GM12872 (cell line): ENCODE data around the gene RHOF.

Experiments
- CTCF ChIP-seq: IDR thresholded peaks from 3 replicates; pipeline ENCODE4 v1.5.1; 2011; ENCODE audit warnings: low read depth, mild to moderate bottlenecking, low read length, moderate library complexity; ENCODE audit not compliant: insufficient read depth

Gene RHOF

GRCh38 chr12:121750507-121750955 lies 43.0 kb downstream of the RHOF start:
- no peak for TF ChIP-seq CTCF

GRCh38 chr12:121749267-121749666 lies 44.2 kb downstream of the RHOF start:
- no peak for TF ChIP-seq CTCF

DNA sequence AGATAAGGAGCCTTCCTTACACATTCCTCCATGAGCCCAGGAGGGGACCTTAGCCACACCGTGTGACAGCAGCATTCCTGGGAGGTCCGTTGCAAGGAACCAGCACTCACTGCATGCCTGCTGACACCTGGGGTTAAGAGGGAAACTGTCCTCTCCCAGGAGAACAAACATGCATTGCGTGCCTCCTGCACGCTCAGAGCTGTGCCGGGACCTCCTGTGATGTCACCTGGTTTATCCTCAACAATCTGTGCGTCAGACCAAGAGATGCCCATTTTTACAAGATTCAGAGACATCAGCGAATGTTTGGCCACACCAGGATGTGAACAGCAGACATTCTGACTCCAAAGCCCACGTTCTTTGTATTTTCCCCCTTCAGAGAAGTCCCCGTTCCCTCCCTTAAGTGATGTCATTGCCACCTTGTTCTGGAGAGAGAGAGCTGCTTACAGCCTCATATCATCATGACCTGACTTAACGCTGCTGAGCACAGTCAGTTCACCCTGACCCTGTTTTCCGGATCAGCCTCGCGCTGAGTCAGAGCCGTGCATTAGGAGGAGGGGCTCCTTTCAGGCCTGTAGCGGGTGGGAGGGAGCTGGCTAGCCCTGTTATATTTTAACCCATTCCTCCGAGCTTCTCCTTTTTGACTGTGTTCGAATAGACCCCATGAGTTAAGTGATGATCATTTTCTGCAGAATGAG lies 44.8 kb downstream of the RHOF start:
- no peak for TF ChIP-seq CTCF

DNA sequence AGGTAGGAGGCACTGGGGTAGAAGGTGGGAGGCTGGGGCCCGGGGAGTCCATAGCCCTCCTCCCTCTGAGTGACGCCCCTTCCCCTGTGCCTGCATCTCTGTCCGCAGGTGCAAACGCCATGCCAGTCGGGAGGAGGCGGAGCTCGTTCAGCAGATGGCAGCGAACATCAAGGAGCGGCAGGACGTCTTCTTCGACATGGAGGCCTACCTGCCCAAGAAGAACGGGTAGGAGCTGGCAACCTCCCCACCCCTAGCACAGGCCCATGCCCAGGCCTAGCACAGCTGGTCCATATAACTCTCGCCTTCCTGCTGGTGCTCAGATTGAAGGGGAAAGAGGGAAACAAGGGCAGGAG lies 45.3 kb downstream of the RHOF start:
- no peak for TF ChIP-seq CTCF

DNA sequence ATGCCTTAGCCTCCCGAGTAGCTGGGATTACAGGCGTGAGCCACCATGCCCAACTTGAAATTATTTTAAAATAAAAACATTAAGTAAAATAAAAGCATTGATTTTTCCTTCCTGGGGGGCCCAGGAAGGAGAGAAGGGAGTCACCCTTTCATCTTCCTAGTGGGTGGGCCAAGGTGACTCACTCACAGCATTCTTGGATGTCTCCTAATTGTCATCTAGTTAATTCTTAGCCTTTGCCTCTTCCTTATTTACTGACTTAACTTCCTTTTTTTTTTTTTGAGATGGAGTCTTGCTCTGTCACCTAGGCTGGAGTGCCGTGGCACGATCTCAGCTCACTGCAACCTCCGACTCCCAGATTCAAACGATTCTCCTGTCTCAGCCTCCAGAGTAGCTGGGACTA lies 51.7 kb downstream of the RHOF start:
- no peak for TF ChIP-seq CTCF

- no peak for TF ChIP-seq CTCF
These were observed 52.6 kb downstream of the RHOF start for GRCh38 chr12:121740847-121741246.

DNA sequence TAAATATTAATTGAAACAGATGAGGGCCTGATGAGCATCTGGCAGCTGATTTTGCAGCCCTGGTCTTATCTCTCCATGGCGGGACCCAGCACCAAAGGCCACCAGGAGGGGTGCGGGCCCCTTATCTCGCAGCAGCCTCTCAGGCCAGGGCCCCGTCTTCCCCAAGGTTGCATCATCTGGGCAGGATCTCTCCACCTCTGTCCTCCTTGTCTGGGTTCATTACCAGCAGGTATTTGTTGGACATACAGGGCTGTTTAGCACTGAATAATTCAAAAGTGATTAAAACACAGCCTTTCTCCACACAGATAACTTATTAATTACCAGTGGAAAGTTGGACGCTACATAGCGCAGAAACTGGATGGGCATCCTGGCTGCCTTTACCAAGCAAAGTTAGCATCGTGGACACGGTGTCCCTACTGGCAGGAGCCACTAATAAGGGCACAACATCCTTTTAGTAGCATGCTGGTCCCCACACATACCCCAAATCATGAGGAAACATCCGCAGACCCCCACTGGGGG lies 55.1 kb downstream of the RHOF start:
- no peak for TF ChIP-seq CTCF

GRCh38 chr12:121733849-121734248 lies 59.6 kb downstream of the RHOF start:
- no peak for TF ChIP-seq CTCF
